ENCODE data around the gene FGGY.

The FGGY gene

GRCh38 chr1:59411147-59411546 is 114.3 kb downstream of the FGGY start:
- H3K4me3 Mint-ChIP-seq: no peak overlapping the region
- H3K27ac Mint-ChIP-seq: no peak overlapping the region
- no peaks in the 10 kb centered on the region for H3K9me3 Mint-ChIP-seq (ENCODE audit: low read depth)
- H3K36me3 Mint-ChIP-seq: no peaks in the 10 kb centered on the region
- no peaks in the 10 kb centered on the region for H3K4me1 Mint-ChIP-seq (ENCODE audit: low read depth)
- no peaks in the 10 kb centered on the region for H3K27me3 Mint-ChIP-seq

DNA sequence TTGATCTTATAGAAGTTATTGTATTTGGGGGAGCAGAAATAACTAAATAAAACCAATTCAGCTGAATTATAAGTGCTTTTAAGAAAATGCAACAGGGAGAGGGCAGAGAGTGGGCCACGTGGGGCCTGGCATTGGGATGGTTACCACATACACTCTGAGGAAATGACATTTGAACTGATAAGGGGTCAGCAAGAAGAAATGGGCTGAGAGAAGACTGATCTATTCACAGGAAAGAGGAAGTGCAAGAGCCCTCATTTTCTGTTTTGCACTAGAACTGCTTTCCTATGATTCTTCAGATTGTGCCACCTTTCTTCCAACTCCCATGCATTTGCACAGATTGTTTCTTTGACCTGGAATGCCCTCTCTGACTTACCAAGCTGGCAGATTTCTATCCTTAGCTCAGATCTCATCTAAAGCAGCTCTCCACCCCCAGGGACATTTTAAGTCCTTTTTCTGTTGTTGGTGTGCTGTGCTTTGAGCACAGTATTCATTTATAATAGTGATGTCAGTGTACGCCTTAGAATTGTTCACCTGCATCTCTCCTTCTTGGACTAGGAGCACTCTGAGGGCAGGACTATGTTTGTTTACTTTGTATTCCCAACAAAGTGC is 115.9 kb downstream of the FGGY start:
- Mint-ChIP-seq H3K4me3 (no peak overlapping the region), H3K36me3 (peaks cover under 1% of the 10 kb centered on the region), H3K27me3 (no peaks in the 10 kb centered on the region), H3K4me1 (ENCODE audit: low read depth) (no peaks in the 10 kb centered on the region), H3K9me3 (ENCODE audit: low read depth) (no peaks in the 10 kb centered on the region), H3K27ac (no peak overlapping the region)

GRCh38 chr1:59413327-59413720 is 116.4 kb downstream of the FGGY start:
- Mint-ChIP-seq H3K27me3 (no peaks in the 10 kb centered on the region), H3K9me3 (ENCODE audit: low read depth) (no peaks in the 10 kb centered on the region), H3K4me3 (no peak overlapping the region), H3K36me3 (peaks cover 2% of the 10 kb centered on the region), H3K27ac (no peak overlapping the region), H3K4me1 (ENCODE audit: low read depth) (no peaks in the 10 kb centered on the region)

DNA sequence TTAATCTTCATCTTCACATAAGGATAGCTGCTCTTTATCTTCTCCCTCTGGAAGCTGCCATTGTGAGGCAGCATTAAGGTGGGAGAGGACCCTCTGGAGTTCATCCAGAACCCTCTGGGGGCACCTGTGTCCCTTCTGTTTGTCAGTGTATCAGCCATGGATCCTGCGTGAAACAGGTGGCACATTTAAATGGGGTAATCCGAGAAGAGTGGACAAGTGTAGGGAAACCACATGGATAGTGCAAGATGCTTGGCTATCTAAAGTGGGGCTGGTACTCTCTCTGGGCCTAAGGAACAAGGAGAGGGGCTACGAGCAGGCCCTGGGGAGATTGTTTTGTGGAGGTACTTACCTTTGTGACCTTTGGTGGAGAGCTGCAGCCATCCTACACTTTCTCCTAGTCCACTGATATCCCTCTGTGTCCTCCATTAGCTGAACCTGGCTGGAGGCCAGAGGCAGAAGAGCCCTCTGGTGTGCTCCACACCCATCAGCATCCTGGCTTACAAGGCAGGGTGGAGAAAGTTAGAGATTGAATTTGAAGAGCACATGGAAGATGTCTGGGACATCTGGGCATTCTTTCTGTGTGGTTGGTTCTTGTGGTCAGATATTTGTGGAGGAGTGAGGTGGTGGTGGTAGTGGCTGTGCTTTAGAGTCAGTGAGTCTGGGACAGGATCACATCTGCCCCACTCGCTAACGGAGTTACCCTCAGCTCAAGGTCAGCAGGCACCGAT is 117.7 kb downstream of the FGGY start:
- no peak overlapping the region for H3K4me3 Mint-ChIP-seq
- peaks cover 2% of the 10 kb centered on the region for H3K36me3 Mint-ChIP-seq
- no peaks in the 10 kb centered on the region for H3K27me3 Mint-ChIP-seq
- no peaks in the 10 kb centered on the region for H3K4me1 Mint-ChIP-seq (ENCODE audit: low read depth)
- no peak overlapping the region for H3K27ac Mint-ChIP-seq
- H3K9me3 Mint-ChIP-seq (ENCODE audit: low read depth): no peaks in the 10 kb centered on the region

DNA sequence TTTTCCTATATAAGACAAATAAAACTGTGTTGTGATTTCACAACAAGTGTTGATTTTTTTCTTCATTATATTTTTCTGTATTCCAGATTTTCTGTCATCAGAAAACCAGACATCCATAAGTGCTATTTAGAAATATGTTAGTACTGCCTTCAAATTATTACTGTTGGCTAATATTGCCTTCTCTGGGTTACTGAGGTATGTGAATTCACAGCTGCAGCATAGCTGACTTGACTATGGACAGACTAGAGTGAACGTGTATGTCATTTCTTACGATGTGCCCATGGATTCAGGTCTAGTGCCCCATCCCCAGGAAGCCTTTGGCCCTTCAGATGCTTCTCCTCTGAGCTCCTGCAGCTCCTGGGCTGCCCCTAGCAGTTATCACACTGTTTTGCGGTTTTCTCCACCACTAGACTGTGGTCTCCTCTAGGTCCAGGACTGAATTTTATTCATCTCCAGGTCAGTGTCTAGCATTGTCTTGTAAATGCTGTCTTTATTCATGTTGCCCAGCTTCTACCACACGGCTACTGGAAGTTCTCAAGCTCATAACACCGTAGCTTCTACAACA is 118.5 kb downstream of the FGGY start:
- H3K9me3 Mint-ChIP-seq (ENCODE audit: low read depth): no peaks in the 10 kb centered on the region
- H3K4me3 Mint-ChIP-seq: no peak overlapping the region
- H3K36me3 Mint-ChIP-seq: peaks cover 2% of the 10 kb centered on the region
- H3K4me1 Mint-ChIP-seq (ENCODE audit: low read depth): no peaks in the 10 kb centered on the region
- no peaks in the 10 kb centered on the region for H3K27me3 Mint-ChIP-seq
- H3K27ac Mint-ChIP-seq: no peak overlapping the region

GRCh38 chr1:59415881-59416280 is 119.0 kb downstream of the FGGY start:
- no peak overlapping the region for H3K4me3 Mint-ChIP-seq
- no peaks in the 10 kb centered on the region for H3K27me3 Mint-ChIP-seq
- no peaks in the 10 kb centered on the region for H3K9me3 Mint-ChIP-seq (ENCODE audit: low read depth)
- no peaks in the 10 kb centered on the region for H3K4me1 Mint-ChIP-seq (ENCODE audit: low read depth)
- peaks cover 2% of the 10 kb centered on the region for H3K36me3 Mint-ChIP-seq
- H3K27ac Mint-ChIP-seq: no peak overlapping the region

- no peaks in the 10 kb centered on the region for H3K4me1 Mint-ChIP-seq (ENCODE audit: low read depth)
- H3K36me3 Mint-ChIP-seq: peaks cover 2% of the 10 kb centered on the region
- no peak overlapping the region for H3K27ac Mint-ChIP-seq
- no peaks in the 10 kb centered on the region for H3K27me3 Mint-ChIP-seq
- H3K9me3 Mint-ChIP-seq (ENCODE audit: low read depth): no peaks in the 10 kb centered on the region
- no peak overlapping the region for H3K4me3 Mint-ChIP-seq
Observed at GRCh38 chr1:59417406-59417805, 120.5 kb downstream of the FGGY start.

GRCh38 chr1:59418363-59419144 is 121.7 kb downstream of the FGGY start:
- Mint-ChIP-seq H3K27me3 (no peaks in the 10 kb centered on the region), H3K36me3 (peaks cover 2% of the 10 kb centered on the region), H3K27ac (no peak overlapping the region), H3K4me3 (no peak overlapping the region), H3K9me3 (ENCODE audit: low read depth) (no peaks in the 10 kb centered on the region), H3K4me1 (ENCODE audit: low read depth) (no peaks in the 10 kb centered on the region)

DNA sequence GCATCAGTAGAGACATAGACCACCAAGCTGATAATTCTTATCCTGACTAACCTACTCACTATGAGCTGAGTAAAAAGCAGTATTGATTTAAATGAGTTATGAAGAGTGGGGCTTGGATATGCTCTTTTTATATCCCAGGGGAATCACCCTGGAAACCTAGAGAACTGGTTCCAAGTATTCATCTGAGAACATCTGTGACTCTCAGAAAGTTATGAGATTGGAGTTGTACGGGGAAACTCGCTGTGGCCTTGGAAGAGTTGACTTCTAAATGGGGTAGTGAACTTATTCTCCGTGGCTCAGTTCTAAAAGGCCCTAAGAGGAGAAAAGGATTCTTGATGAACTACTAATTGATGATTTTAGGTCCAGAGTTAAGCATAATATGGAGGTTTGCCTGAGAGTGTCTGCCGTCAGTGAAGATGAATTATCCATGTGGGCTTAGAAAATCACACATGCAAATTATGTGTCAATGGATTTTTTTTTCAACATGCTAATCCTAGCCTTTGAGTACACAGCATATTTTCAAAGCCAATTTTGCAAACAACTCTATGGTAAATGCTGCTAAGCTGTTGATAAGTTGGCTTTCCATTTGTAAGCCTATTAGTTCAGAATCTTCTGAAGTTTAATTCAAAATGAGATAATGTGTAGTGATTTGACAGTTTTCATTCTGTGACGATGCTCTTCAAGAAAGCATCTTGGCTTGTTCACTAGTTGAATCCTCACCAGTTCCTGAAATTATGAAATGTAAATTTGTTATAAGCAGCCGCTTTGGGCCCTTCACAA is 122.7 kb downstream of the FGGY start:
- H3K9me3 Mint-ChIP-seq (ENCODE audit: low read depth): no peaks in the 10 kb centered on the region
- no peak overlapping the region for H3K27ac Mint-ChIP-seq
- H3K36me3 Mint-ChIP-seq: peaks cover 2% of the 10 kb centered on the region
- H3K4me3 Mint-ChIP-seq: no peak overlapping the region
- H3K27me3 Mint-ChIP-seq: no peaks in the 10 kb centered on the region
- no peaks in the 10 kb centered on the region for H3K4me1 Mint-ChIP-seq (ENCODE audit: low read depth)

- Mint-ChIP-seq H3K9me3 (ENCODE audit: low read depth) (no peaks in the 10 kb centered on the region), H3K36me3 (peaks cover 4% of the 10 kb centered on the region), H3K27ac (no peak overlapping the region), H3K4me1 (ENCODE audit: low read depth) (no peaks in the 10 kb centered on the region), H3K27me3 (no peaks in the 10 kb centered on the region), H3K4me3 (no peak overlapping the region)
Observed at GRCh38 chr1:59421232-59421920, 124.5 kb downstream of the FGGY start.

GRCh38 chr1:59422921-59423575 is 126.2 kb downstream of the FGGY start:
- H3K27ac Mint-ChIP-seq: no peak overlapping the region
- H3K27me3 Mint-ChIP-seq: no peaks in the 10 kb centered on the region
- no peaks in the 10 kb centered on the region for H3K4me1 Mint-ChIP-seq (ENCODE audit: low read depth)
- no peak overlapping the region for H3K4me3 Mint-ChIP-seq
- H3K36me3 Mint-ChIP-seq: peaks cover 6% of the 10 kb centered on the region
- no peaks in the 10 kb centered on the region for H3K9me3 Mint-ChIP-seq (ENCODE audit: low read depth)

GRCh38 chr1:59427155-59427554 is 130.3 kb downstream of the FGGY start:
- Mint-ChIP-seq H3K27me3 (no peaks in the 10 kb centered on the region), H3K4me3 (no peak overlapping the region), H3K4me1 (ENCODE audit: low read depth) (no peaks in the 10 kb centered on the region), H3K9me3 (ENCODE audit: low read depth) (no peaks in the 10 kb centered on the region), H3K27ac (no peak overlapping the region), H3K36me3 (peaks cover 6% of the 10 kb centered on the region)

- Mint-ChIP-seq H3K27me3 (no peaks in the 10 kb centered on the region), H3K9me3 (ENCODE audit: low read depth) (no peaks in the 10 kb centered on the region), H3K27ac (no peak overlapping the region), H3K4me1 (ENCODE audit: low read depth) (no peaks in the 10 kb centered on the region), H3K4me3 (no peak overlapping the region), H3K36me3 (peaks cover 6% of the 10 kb centered on the region)
Observed at GRCh38 chr1:59427784-59428183, 130.9 kb downstream of the FGGY start.

- Mint-ChIP-seq H3K36me3 (peaks cover 6% of the 10 kb centered on the region), H3K9me3 (ENCODE audit: low read depth) (no peaks in the 10 kb centered on the region), H3K27ac (no peak overlapping the region), H3K4me1 (ENCODE audit: low read depth) (no peaks in the 10 kb centered on the region), H3K27me3 (no peaks in the 10 kb centered on the region), H3K4me3 (no peak overlapping the region)
Observed at GRCh38 chr1:59428828-59429227, 131.9 kb downstream of the FGGY start.

All from activated naive CD8-positive, alpha-beta T cell (primary cell).